Measurements from ENCODE around the gene LRMDA.

The LRMDA gene

DNA sequence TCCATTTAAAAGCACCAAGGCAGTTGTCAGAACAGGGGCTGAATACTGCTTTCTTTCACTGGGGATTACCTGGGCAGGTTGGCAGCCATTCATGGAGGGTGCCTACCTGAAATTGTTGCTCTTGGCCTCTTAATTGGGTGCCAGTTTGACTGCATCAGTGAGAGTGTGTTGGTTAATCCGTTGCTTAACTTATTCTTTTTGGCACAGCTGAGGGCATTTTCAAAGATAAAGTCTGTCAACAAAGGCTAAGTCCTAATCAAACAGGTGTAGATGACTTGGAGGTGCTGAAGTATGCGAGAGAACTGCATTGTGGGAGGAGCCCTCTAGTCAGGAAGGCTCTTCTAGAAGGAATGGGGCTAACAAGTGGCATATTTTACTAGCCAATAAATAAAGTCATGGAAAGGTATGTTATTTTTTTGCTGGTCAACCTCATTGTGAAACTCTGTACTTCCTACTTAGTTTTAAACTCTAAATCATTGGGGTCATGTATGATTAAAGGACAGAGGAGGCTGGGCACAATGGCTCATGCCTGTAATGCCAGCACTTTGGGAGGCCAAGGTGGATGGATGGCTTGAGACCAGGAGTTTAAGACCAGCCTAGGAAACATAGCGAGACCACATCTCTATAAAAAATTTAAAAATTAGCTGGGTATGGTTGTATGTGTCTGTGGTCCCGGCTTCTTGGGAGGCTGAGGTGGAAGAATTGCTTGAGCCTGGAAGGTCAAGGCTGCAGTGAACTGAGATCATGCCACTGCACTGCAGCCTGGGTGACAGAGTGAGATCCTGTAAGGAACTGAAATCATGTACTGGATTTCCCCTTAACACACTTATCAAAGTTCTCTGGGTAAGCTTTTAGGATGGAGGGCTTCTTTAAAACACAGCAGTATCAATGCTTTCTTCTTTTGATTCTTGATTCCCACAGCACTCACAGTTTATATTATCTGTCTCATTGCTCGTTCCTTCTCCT lies 134.1 kb downstream of the LRMDA start:
- TF ChIP-seq, protein P1, sequence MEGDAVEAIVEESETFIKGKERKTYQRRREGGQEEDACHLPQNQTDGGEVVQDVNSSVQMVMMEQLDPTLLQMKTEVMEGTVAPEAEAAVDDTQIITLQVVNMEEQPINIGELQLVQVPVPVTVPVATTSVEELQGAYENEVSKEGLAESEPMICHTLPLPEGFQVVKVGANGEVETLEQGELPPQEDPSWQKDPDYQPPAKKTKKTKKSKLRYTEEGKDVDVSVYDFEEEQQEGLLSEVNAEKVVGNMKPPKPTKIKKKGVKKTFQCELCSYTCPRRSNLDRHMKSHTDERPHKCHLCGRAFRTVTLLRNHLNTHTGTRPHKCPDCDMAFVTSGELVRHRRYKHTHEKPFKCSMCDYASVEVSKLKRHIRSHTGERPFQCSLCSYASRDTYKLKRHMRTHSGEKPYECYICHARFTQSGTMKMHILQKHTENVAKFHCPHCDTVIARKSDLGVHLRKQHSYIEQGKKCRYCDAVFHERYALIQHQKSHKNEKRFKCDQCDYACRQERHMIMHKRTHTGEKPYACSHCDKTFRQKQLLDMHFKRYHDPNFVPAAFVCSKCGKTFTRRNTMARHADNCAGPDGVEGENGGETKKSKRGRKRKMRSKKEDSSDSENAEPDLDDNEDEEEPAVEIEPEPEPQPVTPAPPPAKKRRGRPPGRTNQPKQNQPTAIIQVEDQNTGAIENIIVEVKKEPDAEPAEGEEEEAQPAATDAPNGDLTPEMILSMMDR (IDR thresholded peaks at IDR 0.05; ENCODE audit: unreplicated experiment in 3 of 3) = no peak
- H3K4me1 Mint-ChIP-seq = no peaks in the 10 kb centered on the region
- peaks cover 32% of the 10 kb centered on the region for H3K36me3 Mint-ChIP-seq (ENCODE audit: low read depth)
- peaks cover 49% of the 10 kb centered on the region for H3K9me3 Mint-ChIP-seq
- no peak overlapping the region for H3K4me3 Mint-ChIP-seq
- H3K27me3 Mint-ChIP-seq (ENCODE audit: low read depth) = peaks cover 9% of the 10 kb centered on the region
- no peak overlapping the region for H3K27ac Mint-ChIP-seq

DNA sequence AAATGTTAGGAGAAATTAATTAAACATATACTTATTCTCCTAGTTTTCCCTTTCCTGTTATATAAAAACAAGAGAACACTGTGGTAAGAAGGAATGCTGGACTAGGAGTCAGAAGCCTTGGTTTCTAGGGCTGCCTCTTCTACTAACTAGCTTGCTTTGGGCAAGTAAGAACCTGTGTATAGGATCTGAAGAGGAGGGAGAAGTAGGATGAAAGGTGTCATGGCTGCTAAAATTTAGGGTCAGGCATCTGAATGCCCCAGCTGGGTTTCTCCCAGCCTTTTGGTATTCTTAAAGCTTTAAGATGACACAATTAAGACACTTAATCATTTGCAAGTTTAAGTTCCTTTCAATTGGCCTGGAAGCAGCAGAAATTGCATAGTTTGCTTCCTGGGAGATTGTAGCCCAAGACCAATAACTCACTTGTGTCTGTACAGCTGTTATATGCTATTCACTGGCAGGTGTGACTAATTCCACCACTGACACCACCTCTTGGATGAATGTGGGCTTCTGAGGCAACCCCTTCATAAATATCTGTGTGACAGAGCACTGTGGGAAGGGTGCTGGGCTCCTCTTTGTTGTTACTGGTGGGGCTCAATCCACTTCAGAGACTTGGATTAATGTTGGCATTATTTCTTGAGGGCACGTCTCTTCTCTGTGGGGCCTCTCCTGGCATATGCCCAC lies 137.2 kb downstream of the LRMDA start:
- H3K9me3 Mint-ChIP-seq = peaks cover 60% of the 10 kb centered on the region
- peaks cover 46% of the 10 kb centered on the region for H3K36me3 Mint-ChIP-seq (ENCODE audit: low read depth)
- TF ChIP-seq, protein P1 (IDR thresholded peaks at IDR 0.05; ENCODE audit: unreplicated experiment in 3 of 3) = no peak
- peaks cover 9% of the 10 kb centered on the region for H3K27me3 Mint-ChIP-seq (ENCODE audit: low read depth)
- H3K4me3 Mint-ChIP-seq = no peak overlapping the region
- no peak overlapping the region for H3K27ac Mint-ChIP-seq
- H3K4me1 Mint-ChIP-seq = no peaks in the 10 kb centered on the region

DNA sequence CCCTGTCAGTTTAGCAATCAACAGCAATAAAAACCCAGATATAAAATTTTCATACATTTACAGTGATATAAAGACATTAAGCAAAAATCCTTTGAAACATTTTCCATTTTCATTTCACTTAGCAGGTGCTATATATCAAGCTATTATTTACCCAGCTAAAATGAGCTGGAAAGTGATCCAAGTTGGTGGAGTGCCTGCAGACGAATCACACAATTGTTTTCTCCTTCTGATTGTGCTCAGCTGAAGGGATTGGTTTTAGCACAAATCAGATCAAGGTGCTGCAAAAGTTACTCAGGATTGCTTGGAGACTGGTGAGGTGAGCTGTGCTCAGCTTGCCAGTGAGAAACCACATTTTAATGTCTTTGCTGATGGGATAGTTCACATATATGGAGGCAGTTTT lies 138.1 kb downstream of the LRMDA start:
- H3K27ac Mint-ChIP-seq = no peak overlapping the region
- H3K27me3 Mint-ChIP-seq (ENCODE audit: low read depth) = peaks cover 9% of the 10 kb centered on the region
- TF ChIP-seq, protein P1 (IDR thresholded peaks at IDR 0.05; ENCODE audit: unreplicated experiment in 3 of 3) = no peak
- H3K9me3 Mint-ChIP-seq = peaks cover 68% of the 10 kb centered on the region
- peaks cover 51% of the 10 kb centered on the region for H3K36me3 Mint-ChIP-seq (ENCODE audit: low read depth)
- no peak overlapping the region for H3K4me3 Mint-ChIP-seq
- H3K4me1 Mint-ChIP-seq = no peaks in the 10 kb centered on the region

DNA sequence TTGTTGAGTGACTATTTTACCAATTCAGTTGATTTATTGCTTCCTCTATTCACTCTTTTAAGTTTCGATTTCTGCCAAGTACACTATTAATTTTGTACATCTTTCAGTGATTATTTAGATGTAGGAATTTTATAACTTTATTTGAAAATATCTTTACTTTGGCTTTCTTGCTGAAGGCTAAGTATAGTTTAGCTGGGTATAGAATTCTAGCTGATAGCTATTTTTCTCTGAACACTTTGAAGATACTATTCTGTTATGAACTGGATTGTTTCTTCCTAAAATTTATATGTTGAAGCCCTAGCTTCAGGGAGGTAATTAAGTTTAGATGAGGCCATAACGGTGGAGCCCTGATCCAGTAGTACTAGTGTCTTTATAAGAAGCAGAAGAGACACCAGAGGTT lies 141.1 kb downstream of the LRMDA start:
- H3K36me3 Mint-ChIP-seq (ENCODE audit: low read depth) = peaks cover 40% of the 10 kb centered on the region
- H3K4me3 Mint-ChIP-seq = no peak overlapping the region
- H3K9me3 Mint-ChIP-seq = peaks cover 63% of the 10 kb centered on the region
- peaks cover 4% of the 10 kb centered on the region for H3K27me3 Mint-ChIP-seq (ENCODE audit: low read depth)
- H3K4me1 Mint-ChIP-seq = no peaks in the 10 kb centered on the region
- TF ChIP-seq, protein P1 (IDR thresholded peaks at IDR 0.05; ENCODE audit: unreplicated experiment in 3 of 3) = no peak
- H3K27ac Mint-ChIP-seq = no peak overlapping the region

DNA sequence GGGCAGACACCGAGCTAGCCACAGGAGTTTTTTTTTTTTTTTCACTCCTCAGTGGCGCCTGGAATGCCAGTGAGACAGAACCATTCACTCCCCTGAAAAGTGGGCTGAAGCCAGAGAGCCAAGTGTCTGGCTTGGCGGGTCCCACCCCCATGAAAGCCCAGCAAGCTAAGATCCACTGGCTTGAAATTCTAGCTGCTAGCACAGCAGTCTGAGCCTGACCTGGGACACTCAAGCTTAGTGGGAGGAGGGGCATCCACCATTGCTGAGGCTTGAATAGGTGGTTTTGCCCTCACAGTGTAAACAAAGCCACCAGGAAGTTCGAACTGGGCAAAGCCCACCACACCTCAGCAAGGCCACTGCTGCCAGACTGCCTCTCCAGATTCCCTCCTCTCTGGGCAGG lies 144.5 kb downstream of the LRMDA start:
- H3K4me1 Mint-ChIP-seq = no peaks in the 10 kb centered on the region
- TF ChIP-seq, protein P1 (IDR thresholded peaks at IDR 0.05; ENCODE audit: unreplicated experiment in 3 of 3) = no peak
- H3K4me3 Mint-ChIP-seq = no peak overlapping the region
- H3K9me3 Mint-ChIP-seq = peaks cover 80% of the 10 kb centered on the region
- H3K36me3 Mint-ChIP-seq (ENCODE audit: low read depth) = peaks cover 51% of the 10 kb centered on the region
- H3K27me3 Mint-ChIP-seq (ENCODE audit: low read depth) = peaks cover 3% of the 10 kb centered on the region
- no peak overlapping the region for H3K27ac Mint-ChIP-seq
